ENCODE data around the gene BHLHE23.

Gene BHLHE23

DNA sequence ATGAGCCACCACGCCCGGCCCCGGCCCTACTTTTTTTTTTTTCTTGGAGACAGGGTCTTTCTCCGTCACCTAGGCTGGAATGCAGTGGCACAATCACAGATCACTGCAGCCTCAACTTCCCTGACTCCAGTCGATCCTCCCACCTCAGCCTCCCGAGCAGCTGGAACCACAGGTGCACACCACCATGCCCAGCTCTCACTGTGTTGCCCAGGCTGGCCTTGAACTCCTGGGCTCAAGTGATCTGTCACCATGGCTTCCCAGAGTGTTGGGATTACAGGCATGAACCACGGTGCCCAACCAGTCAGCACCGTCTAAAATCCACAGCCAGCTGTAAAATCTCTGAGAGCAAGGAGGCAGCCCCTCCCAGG lies 36.8 kb downstream of the BHLHE23 start:
- Histone ChIP-seq H3K4me3 (ENCODE audit: extremely low read depth, insufficient read depth, low read length, poor library complexity, severe bottlenecking) (no peak overlapping the region), H3K36me3 (ENCODE audit: control insufficient read depth, insufficient read depth, low read length) (no peaks in the 10 kb centered on the region), H3K4me1 (ENCODE audit: control insufficient read depth, insufficient read depth, low read length, poor library complexity, severe bottlenecking) (no peaks in the 10 kb centered on the region), H3K27ac (ENCODE audit: low read depth, low read length, severe bottlenecking) (no peak overlapping the region), H3K9me3 (ENCODE audit: control insufficient read depth, low read length) (no peaks in the 10 kb centered on the region)
- 77 to 88% methylated on average over 5 to 8 of the region's 8 CpGs for WGBS, 2 experiments (ENCODE audit: insufficient coverage in 2 of 2)

GRCh38 chr20:62969179-62969760 lies 37.5 kb downstream of the BHLHE23 start:
- Histone ChIP-seq H3K9me3 (ENCODE audit: control insufficient read depth, low read length) (no peaks in the 10 kb centered on the region), H3K4me3 (ENCODE audit: extremely low read depth, insufficient read depth, low read length, poor library complexity, severe bottlenecking) (no peak overlapping the region), H3K27ac (ENCODE audit: low read depth, low read length, severe bottlenecking) (no peak overlapping the region), H3K4me1 (ENCODE audit: control insufficient read depth, insufficient read depth, low read length, poor library complexity, severe bottlenecking) (no peaks in the 10 kb centered on the region), H3K36me3 (ENCODE audit: control insufficient read depth, insufficient read depth, low read length) (no peaks in the 10 kb centered on the region)
- 76 to 78% methylated on average over 14 to 16 of the region's 16 CpGs for WGBS, 2 experiments (ENCODE audit: insufficient coverage in 2 of 2)

- Histone ChIP-seq H3K9me3 (ENCODE audit: control insufficient read depth, low read length) (no peaks in the 10 kb centered on the region), H3K4me1 (ENCODE audit: control insufficient read depth, insufficient read depth, low read length, poor library complexity, severe bottlenecking) (no peaks in the 10 kb centered on the region), H3K36me3 (ENCODE audit: control insufficient read depth, insufficient read depth, low read length) (no peaks in the 10 kb centered on the region), H3K4me3 (ENCODE audit: extremely low read depth, insufficient read depth, low read length, poor library complexity, severe bottlenecking) (no peak overlapping the region), H3K27ac (ENCODE audit: low read depth, low read length, severe bottlenecking) (no peak overlapping the region)
- WGBS, 2 experiments (ENCODE audit: insufficient coverage in 2 of 2), result 76 to 91% methylated on average over 14 to 15 of the region's 21 CpGs
Observed at GRCh38 chr20:62968378-62969178, 38.2 kb downstream of the BHLHE23 start.

- no peak overlapping the region for H3K4me3 ChIP-seq (ENCODE audit: extremely low read depth, insufficient read depth, low read length, poor library complexity, severe bottlenecking)
- H3K27ac ChIP-seq (ENCODE audit: low read depth, low read length, severe bottlenecking), result no peak overlapping the region
- no peaks in the 10 kb centered on the region for H3K4me1 ChIP-seq (ENCODE audit: control insufficient read depth, insufficient read depth, low read length, poor library complexity, severe bottlenecking)
- WGBS, 2 experiments (ENCODE audit: insufficient coverage in 2 of 2), result 88 to 91% methylated on average over 23 to 27 of the region's 27 CpGs
- no peaks in the 10 kb centered on the region for H3K36me3 ChIP-seq (ENCODE audit: control insufficient read depth, insufficient read depth, low read length)
- no peaks in the 10 kb centered on the region for H3K9me3 ChIP-seq (ENCODE audit: control insufficient read depth, low read length)
Observed at GRCh38 chr20:62967628-62968351, 39.0 kb downstream of the BHLHE23 start.

DNA sequence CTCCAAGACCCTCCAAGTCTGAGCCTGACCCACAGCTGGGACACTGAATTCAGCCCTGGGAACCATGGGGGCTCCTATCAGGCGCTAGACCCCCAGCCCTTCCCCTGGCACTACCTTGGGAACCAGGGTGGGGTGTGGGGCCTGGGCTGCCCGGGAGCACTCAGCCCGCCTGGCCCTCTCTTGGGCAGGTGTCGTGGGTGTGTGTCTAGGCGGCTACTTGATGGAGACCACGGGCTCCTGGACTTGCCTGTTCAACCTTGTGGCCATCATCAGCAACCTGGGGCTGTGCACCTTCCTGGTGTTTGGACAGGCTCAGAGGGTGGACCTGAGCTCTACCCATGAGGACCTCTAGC lies 39.6 kb downstream of the BHLHE23 start:
- Histone ChIP-seq H3K27ac (ENCODE audit: low read depth, low read length, severe bottlenecking) (no peak overlapping the region), H3K4me3 (ENCODE audit: extremely low read depth, insufficient read depth, low read length, poor library complexity, severe bottlenecking) (no peak overlapping the region)
- whole genome bisulfite sequencing, 2 experiments (ENCODE audit: insufficient coverage in 2 of 2), result 89 to 92% methylated on average over 5 to 6 of the region's 6 CpGs

DNA sequence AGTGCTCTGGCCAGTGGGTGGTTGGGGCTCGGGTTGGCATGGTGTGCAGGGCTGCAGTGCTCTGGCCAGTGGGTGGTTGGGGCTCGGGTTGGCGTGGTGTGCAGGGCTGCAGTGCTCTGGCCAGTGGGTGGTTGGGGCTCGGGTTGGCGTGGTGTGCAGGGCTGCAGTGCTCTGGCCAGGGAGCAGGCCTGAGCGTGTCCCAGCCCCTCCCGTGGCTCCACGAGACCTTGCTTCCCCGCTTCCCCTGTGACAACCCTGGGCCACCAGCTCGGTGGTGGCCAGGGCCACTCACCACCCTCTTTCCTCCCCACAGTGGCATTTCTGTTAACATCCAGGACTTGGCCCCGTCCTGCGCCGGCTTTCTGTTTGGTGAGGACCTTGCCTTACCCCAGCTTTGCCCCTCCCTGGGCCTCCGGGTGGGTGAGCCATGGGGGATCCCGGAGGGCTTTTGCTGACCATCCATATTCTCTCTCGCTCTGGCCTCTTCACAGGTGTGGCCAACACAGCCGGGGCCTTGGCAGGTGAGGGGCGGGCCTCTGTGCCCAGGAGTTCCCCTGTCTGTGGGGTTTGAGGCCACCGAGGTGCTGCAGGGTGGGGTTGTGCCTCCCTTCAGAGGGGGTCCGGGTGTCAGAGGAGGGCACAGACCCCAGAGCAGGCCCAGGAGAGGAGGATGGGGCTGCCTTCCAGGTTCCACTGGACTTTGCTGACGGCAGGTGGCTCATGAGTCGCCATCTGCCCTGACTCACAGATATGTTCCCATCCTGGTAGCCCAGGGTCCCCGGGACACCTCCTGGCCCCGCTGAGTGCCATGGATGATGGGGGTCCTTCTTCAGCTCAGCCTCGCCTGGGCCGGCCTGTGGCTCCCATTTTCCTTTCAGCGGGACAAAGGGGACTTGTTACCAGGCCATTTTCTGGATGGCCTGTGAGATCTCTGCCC lies 40.3 kb downstream of the BHLHE23 start:
- Histone ChIP-seq H3K4me3 (ENCODE audit: extremely low read depth, insufficient read depth, low read length, poor library complexity, severe bottlenecking) (no peak overlapping the region), H3K27ac (ENCODE audit: low read depth, low read length, severe bottlenecking) (no peak overlapping the region), H3K36me3 (ENCODE audit: control insufficient read depth, insufficient read depth, low read length) (no peaks in the 10 kb centered on the region), H3K9me3 (ENCODE audit: control insufficient read depth, low read length) (no peaks in the 10 kb centered on the region), H3K4me1 (ENCODE audit: control insufficient read depth, insufficient read depth, low read length, poor library complexity, severe bottlenecking) (no peaks in the 10 kb centered on the region)
- WGBS, 2 experiments (ENCODE audit: insufficient coverage in 2 of 2), result 94 to 99% methylated on average over 24 to 25 of the region's 27 CpGs

More for the DNA sequence above, 39.6 kb downstream of the BHLHE23 start:
- Histone ChIP-seq H3K4me1 (ENCODE audit: control insufficient read depth, insufficient read depth, low read length, poor library complexity, severe bottlenecking) (no peaks in the 10 kb centered on the region), H3K36me3 (ENCODE audit: control insufficient read depth, insufficient read depth, low read length) (no peaks in the 10 kb centered on the region), H3K9me3 (ENCODE audit: control insufficient read depth, low read length) (no peaks in the 10 kb centered on the region)

DNA sequence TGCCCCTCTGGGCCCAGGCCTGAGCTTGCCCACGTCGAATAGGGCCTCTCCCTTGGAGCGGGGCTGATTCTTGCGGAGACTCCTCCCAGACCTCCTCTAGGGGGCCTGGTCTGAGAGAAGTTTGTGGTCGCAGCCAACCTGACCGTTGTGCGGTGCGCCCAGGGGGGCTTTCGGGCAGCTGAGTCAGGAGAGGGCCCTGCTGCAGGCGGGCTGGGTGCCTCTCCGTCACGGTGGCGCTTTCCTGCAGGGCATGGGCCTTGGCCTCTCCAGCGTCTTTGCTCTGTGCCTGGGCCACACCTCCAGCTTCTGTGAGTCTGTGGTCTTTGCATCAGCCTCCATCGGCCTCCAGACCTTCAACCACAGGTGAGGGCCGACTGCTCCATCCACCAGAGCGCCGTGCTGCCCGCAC lies 41.4 kb downstream of the BHLHE23 start:
- no peaks in the 10 kb centered on the region for H3K4me1 ChIP-seq (ENCODE audit: control insufficient read depth, insufficient read depth, low read length, poor library complexity, severe bottlenecking)
- H3K4me3 ChIP-seq (ENCODE audit: extremely low read depth, insufficient read depth, low read length, poor library complexity, severe bottlenecking), result no peak overlapping the region
- H3K9me3 ChIP-seq (ENCODE audit: control insufficient read depth, low read length), result no peaks in the 10 kb centered on the region
- 80 to 85% methylated on average over 11 to 18 of the region's 19 CpGs for WGBS, 2 experiments (ENCODE audit: insufficient coverage in 2 of 2)
- H3K36me3 ChIP-seq (ENCODE audit: control insufficient read depth, insufficient read depth, low read length), result no peaks in the 10 kb centered on the region
- no peak overlapping the region for H3K27ac ChIP-seq (ENCODE audit: low read depth, low read length, severe bottlenecking)

GRCh38 chr20:62964700-62965099 lies 42.1 kb downstream of the BHLHE23 start:
- no peak overlapping the region for H3K27ac ChIP-seq (ENCODE audit: low read depth, low read length, severe bottlenecking)
- 91 to 93% methylated on average over 20 of the region's 20 CpGs for WGBS, 2 experiments (ENCODE audit: insufficient coverage in 2 of 2)
- no peak overlapping the region for H3K4me3 ChIP-seq (ENCODE audit: extremely low read depth, insufficient read depth, low read length, poor library complexity, severe bottlenecking)
- H3K36me3 ChIP-seq (ENCODE audit: control insufficient read depth, insufficient read depth, low read length), result no peaks in the 10 kb centered on the region
- no peaks in the 10 kb centered on the region for H3K9me3 ChIP-seq (ENCODE audit: control insufficient read depth, low read length)
- no peaks in the 10 kb centered on the region for H3K4me1 ChIP-seq (ENCODE audit: control insufficient read depth, insufficient read depth, low read length, poor library complexity, severe bottlenecking)

- Histone ChIP-seq H3K4me3 (ENCODE audit: extremely low read depth, insufficient read depth, low read length, poor library complexity, severe bottlenecking) (no peak overlapping the region), H3K9me3 (ENCODE audit: control insufficient read depth, low read length) (no peaks in the 10 kb centered on the region), H3K36me3 (ENCODE audit: control insufficient read depth, insufficient read depth, low read length) (no peaks in the 10 kb centered on the region), H3K27ac (ENCODE audit: low read depth, low read length, severe bottlenecking) (no peak overlapping the region), H3K4me1 (ENCODE audit: control insufficient read depth, insufficient read depth, low read length, poor library complexity, severe bottlenecking) (no peaks in the 10 kb centered on the region)
- WGBS, 2 experiments (ENCODE audit: insufficient coverage in 2 of 2), result 94% methylated on average over 27 to 32 of the region's 32 CpGs
Observed at GRCh38 chr20:62963614-62964397, 43.0 kb downstream of the BHLHE23 start.
